NCI-H345 treated with DMSO at 0.1 percent for 48 hours (cell line): ENCODE measurements around the gene TENT5A.

Experiments
- DNase-seq: peaks from one replicate; lab custom pipeline; 2025; ENCODE audit not compliant: unreplicated experiment; lab: John Stamatoyannopoulos, UW

The TENT5A gene

GRCh38 chr6:81720427-81720826, 32.1 kb downstream of the TENT5A start:
- no peak for DNase-seq

GRCh38 chr6:81718126-81718525, 34.4 kb downstream of the TENT5A start:
- no peak for DNase-seq

GRCh38 chr6:81714684-81715083, 37.8 kb downstream of the TENT5A start:
- no peak for DNase-seq

DNA sequence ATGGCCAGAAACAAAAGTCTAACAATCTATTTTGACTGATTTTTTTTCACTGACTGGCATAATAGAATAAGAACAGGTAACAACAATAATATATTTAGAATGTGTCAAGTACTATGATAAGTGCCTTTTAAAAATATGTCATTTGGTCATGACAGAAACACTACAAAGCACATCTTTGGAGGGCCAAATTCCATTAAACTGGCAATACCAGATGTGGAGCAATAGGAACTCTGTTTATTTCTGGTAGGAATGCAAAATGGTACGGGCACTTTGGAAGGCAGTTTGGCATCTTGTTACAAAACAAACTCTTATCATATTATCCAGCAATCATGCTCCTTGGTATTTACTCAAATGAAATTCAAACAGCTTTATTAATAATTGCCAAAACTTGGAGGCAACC, 39.3 kb downstream of the TENT5A start:
- no peak for DNase-seq

DNA sequence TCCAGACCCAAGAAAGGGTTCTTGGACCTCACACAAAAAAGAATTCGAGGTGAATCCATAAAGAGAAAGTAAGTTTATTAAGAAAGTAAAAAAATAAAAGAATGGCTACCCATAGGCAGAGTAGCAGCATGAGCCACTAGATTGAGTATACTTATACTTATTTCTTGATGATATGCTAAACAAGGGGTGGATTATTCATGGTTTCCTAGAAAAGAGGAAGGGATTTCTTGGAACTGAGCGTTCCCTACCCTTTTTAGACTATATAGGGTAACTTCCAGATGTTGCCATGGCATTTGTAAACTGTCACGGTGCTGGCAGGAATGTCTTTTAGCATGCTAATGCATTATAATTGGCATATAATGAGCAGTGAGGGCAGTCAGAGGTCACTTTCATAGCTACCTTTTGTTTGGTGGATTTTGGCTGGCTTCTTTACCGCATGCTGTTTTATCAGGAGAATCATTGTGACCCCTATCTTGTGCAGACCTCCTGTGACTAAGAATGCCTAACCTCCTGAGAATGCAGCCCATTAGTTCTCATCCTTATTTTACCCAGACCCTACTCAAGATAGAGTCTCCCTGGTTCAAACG, 44.3 kb downstream of the TENT5A start:
- no peak for DNase-seq

DNA sequence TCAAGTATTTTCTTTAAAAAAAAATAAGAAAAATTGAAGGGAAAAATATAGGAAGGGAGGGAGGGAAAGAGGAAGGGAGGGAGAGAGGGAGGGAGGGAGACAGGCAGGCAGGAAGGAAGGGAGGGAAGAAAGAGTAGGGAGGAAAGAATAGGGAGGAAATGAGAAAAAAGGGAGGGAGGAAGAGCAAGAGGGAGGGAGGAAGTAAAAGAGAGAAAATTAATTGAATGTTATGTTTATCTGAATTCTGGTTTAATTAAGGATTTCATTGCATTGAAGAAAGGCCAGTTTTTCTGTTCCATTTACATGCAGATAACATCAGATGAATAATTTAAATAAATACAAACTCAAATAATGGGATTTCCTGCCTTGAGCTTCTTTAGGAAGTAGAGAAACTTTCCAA, 47.8 kb downstream of the TENT5A start:
- DNase-seq: no peak

DNA sequence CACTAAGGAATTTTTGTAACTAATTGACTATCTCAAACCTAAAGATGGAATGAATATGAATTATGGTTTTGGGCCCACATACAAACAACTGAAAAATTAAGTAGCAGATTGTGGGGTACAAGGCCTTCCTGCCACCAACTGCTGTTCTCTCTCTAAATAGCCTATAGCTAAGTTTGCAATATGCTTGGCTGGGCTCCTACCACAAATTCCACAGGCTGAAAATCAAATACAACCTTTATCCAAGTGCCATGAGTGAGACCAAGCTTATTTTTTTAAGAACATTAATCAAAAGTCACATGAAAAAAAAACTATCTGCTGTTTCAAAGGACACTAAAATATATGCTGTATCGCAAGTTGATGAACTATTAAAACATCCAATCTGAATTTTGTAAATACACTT, 52.1 kb downstream of the TENT5A start:
- DNase-seq: no peak

GRCh38 chr6:81697559-81697958, 54.9 kb downstream of the TENT5A start:
- DNase-seq: no peak

DNA sequence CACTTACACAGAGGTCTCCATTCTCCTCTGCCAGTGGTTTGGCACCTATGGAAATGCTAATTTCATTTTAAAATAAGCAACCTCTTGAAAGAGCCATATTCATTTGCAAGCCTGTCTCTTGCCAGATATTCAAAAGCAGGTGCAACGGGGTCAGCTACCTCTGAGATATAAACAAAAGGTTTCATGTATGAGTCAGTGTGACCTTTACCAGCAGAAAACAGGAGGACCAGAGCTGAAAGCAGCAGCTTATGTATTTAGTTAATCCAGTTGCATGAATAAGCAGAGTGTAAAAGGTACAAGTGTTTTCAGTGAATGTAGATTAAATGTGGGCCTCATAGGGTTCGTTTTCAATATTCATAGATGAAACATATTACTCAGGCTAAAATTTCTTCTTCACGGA, 56.0 kb downstream of the TENT5A start:
- peak; percentile 47 for DNase-seq
